Stomach (tissue), 9 donors: ENCODE measurements around the gene JAKMIP2. TPM values are rescaled to one million over a fixed set of nuclear protein-coding genes. Genes with fewer than 3 reads are reported as not detected.
A peak's percentile ranks its signal among the peaks of the same experiment; 100 is the strongest.
"Not testable (repeated sequence)": the region's sequence is repeated elsewhere in the genome, so short reads cannot be mapped to it uniquely, and the experiment has no call there.

Source experiments
- DNase-seq, 2 donors: peaks; one replicate each; pipeline versions ENCODE4 v3.0.0 to v3.0.0-alpha.2; 2013 to 2019
- H3K27ac ChIP-seq, 5 donors: fragments of 200-600 bp in 4 of 5; sonication (generic) in 4 of 5; one replicate each; pipeline ENCODE4 v1.5.1; 2013 to 2019; ENCODE audit warnings: mild to moderate bottlenecking in 1 of 5, moderate library complexity in 1 of 5
- H3K27me3 ChIP-seq, 3 donors: fragments of 200-600 bp; sonication (generic); one replicate each; pipeline ENCODE4 v1.5.1; 2017 to 2019; ENCODE audit warnings: mixed run types in 1 of 3
- H3K36me3 ChIP-seq, 4 donors: fragments of 200-600 bp; sonication (generic); 1 replicate in 3 of 4; 2 replicates in 1 of 4; pipeline ENCODE4 v1.5.1; 2016 to 2019
- H3K4me1 ChIP-seq, 4 donors: fragments of 200-600 bp; sonication (generic); one replicate each; pipeline ENCODE4 v1.5.1; 2016 to 2019
- H3K4me3 ChIP-seq, 4 donors: fragments of 200-600 bp; sonication (generic) in 3 of 4; one replicate each; pipeline ENCODE4 v1.5.1; 2016 to 2019; ENCODE audit warnings: mild to moderate bottlenecking in 1 of 4
- H3K9me3 ChIP-seq, 4 donors: fragments of 200-600 bp; sonication (generic); one replicate each; pipeline ENCODE4 v1.5.1; 2016 to 2019
- EP300 ChIP-seq: sonication (generic); formaldehyde crosslinking; IDR thresholded peaks from one replicate; pipeline ENCODE4 v1.6.1; 2017; ENCODE audit warnings: antibody characterized with exemption
- POLR2A ChIP-seq, 4 donors: fragments of 450-650 bp; IDR thresholded peaks; one replicate each; pipeline ENCODE4 v1.6.1; 2016; ENCODE audit warnings: antibody characterized with exemption in 4 of 4, control low read depth in 2 of 4, mild to moderate bottlenecking in 1 of 4, moderate library complexity in 1 of 4
- POLR2AphosphoS5 ChIP-seq, 3 donors: sonication (generic); formaldehyde crosslinking; IDR thresholded peaks; one replicate each; pipeline ENCODE4 v1.6.1; 2016; ENCODE audit warnings: antibody characterized with exemption in 3 of 3
- WGBS, 5 donors: extraction: QIAGEN DNeasy Blood & Tissue Kit in 3 of 5; methylation state at CpG; one replicate each; pipeline versions ENCODE4 v1.1.5 to v1.1.7; 2013 to 2018; 5-methylcytosine and 5-hydroxymethylcytosine counted together
- intact Hi-C: fragments of 100-400 bp; cut with DNase I; formaldehyde crosslinking; loops from one replicate; pipeline ENCODE4 v1.15.1; 2023; ENCODE audit warnings: low total_unique reads
- polyA plus RNA-seq, 3 donors: library from polyadenylated mRNA; stranded (reverse); fragments of 200-250 nt; gene quantifications; one replicate each; pipeline ENCODE4 v1.2.3, GENCODE V29; 2013
- total RNA-seq, 5 donors: library from RNA; depleted of rRNA; stranded (reverse); fragments of >200 nt; gene quantifications; one replicate each; pipeline versions ENCODE4 v1.1.0 to v1.2.3, GENCODE V29; 2014 to 2016
- TF ChIP-seq, protein P1 (sequence below), 7 experiments: fragments of 450-650 bp in 4 of 7; fragments of 200-600 bp in 3 of 7; sonication (generic) in 3 of 7; IDR thresholded peaks; one replicate each; pipeline ENCODE4 v1.5.1; 2016 to 2019; ENCODE audit warnings: antibody characterized with exemption in 7 of 7, control low read depth in 2 of 7, mild to moderate bottlenecking in 1 of 7
- donor health status: healthy with polysubstance abuse.
- donor health status: Bipolar disorder and iron deficiency.
- donor health status: healthy.

JAKMIP2 gene
- total and polyA plus RNA-seq, 8 donors: 0.13 to 13.4 (median 2.6) TPM; not detected in 1

GRCh38 chr5:147805030-147805454 is 22.5 kb upstream of the JAKMIP2 start:
- Histone ChIP-seq H3K27me3 (no peaks in the 10 kb centered on the region), H3K4me1 (peaks cover 0 to 15% (median 0%) of the 10 kb centered on the region in 4 donors), H3K4me3 (no peak overlapping the region), H3K27ac (no peak overlapping the region), H3K9me3 (no peaks in the 10 kb centered on the region), H3K36me3 (no peaks in the 10 kb centered on the region)
- peak in 1 of 2 donors; percentile 44 for DNase-seq
- intact Hi-C loops: no loop called here
- no peak for TF ChIP-seq POLR2A (IDR thresholded peaks at IDR 0.05)
- no peak for TF ChIP-seq EP300
- no peak for TF ChIP-seq POLR2AphosphoS5 (IDR thresholded peaks at IDR 0.05)
- TF ChIP-seq, protein P1, sequence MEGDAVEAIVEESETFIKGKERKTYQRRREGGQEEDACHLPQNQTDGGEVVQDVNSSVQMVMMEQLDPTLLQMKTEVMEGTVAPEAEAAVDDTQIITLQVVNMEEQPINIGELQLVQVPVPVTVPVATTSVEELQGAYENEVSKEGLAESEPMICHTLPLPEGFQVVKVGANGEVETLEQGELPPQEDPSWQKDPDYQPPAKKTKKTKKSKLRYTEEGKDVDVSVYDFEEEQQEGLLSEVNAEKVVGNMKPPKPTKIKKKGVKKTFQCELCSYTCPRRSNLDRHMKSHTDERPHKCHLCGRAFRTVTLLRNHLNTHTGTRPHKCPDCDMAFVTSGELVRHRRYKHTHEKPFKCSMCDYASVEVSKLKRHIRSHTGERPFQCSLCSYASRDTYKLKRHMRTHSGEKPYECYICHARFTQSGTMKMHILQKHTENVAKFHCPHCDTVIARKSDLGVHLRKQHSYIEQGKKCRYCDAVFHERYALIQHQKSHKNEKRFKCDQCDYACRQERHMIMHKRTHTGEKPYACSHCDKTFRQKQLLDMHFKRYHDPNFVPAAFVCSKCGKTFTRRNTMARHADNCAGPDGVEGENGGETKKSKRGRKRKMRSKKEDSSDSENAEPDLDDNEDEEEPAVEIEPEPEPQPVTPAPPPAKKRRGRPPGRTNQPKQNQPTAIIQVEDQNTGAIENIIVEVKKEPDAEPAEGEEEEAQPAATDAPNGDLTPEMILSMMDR (IDR thresholded peaks at IDR 0.05): no peak
- WGBS, 5 donors: 58 to 75% (median 66%) methylated on average over 6 of the region's 6 CpGs

DNA sequence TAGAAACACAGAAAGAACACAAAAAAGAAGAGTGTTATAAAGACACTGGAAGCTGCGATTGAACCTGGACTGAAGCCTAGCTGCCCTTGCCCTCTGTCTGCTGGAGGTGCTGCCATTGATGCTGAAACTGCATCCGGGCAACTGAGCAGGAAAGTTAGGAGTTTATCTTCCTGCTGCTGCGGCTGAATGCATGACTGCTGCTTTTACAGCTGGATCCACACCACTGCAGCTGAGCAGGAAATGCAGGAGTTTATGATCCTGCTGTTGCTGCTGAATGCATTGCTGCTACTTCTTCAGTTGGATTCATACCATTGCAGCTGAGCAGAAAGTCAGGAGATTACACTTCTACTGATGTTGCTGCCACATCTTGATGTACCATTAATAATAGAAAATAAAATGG is 21.8 kb upstream of the JAKMIP2 start:
- H3K9me3 ChIP-seq: no peaks in the 10 kb centered on the region
- no peak overlapping the region for H3K4me3 ChIP-seq
- DNase-seq: no peak
- no peaks in the 10 kb centered on the region for H3K27me3 ChIP-seq
- TF ChIP-seq, protein P1 (IDR thresholded peaks at IDR 0.05): no peak
- TF ChIP-seq EP300: no peak
- no peak for TF ChIP-seq POLR2AphosphoS5 (IDR thresholded peaks at IDR 0.05)
- no peak for TF ChIP-seq POLR2A (IDR thresholded peaks at IDR 0.05)
- no peaks in the 10 kb centered on the region for H3K36me3 ChIP-seq
- H3K27ac ChIP-seq: no peak overlapping the region
- intact Hi-C loops: no loop called here
- 66 to 87% (median 74%) methylated on average over 3 of the region's 3 CpGs for WGBS, 5 donors
- H3K4me1 ChIP-seq: peaks cover 0 to 10% (median 0%) of the 10 kb centered on the region in 4 donors

GRCh38 chr5:147803926-147804325 is 21.4 kb upstream of the JAKMIP2 start:
- Histone ChIP-seq H3K4me3 (no peak overlapping the region), H3K27ac (no peak overlapping the region), H3K27me3 (no peaks in the 10 kb centered on the region), H3K9me3 (no peaks in the 10 kb centered on the region), H3K4me1 (peaks cover 0 to 10% (median 0%) of the 10 kb centered on the region in 4 donors), H3K36me3 (no peaks in the 10 kb centered on the region)
- intact Hi-C loops: no loop called here
- 0 to 64% (median 3%) methylated on average over 1 of the region's 1 CpG for WGBS, 5 donors
- no peak for DNase-seq
- TF ChIP-seq EP300: no peak
- TF ChIP-seq POLR2A (IDR thresholded peaks at IDR 0.05): no peak
- no peak for TF ChIP-seq POLR2AphosphoS5 (IDR thresholded peaks at IDR 0.05)
- TF ChIP-seq, protein P1 (IDR thresholded peaks at IDR 0.05): no peak

- DNase-seq, intact Hi-C loops, H3K27ac ChIP-seq, H3K27me3 ChIP-seq, H3K36me3 ChIP-seq, H3K4me3 ChIP-seq, H3K4me1 ChIP-seq, H3K9me3 ChIP-seq: not testable (repeated sequence)
- 59 to 82% (median 70%) methylated on average over 3 of the region's 3 CpGs for WGBS, 5 donors
These were observed 20.6 kb upstream of the JAKMIP2 start for GRCh38 chr5:147803161-147803560.

DNA sequence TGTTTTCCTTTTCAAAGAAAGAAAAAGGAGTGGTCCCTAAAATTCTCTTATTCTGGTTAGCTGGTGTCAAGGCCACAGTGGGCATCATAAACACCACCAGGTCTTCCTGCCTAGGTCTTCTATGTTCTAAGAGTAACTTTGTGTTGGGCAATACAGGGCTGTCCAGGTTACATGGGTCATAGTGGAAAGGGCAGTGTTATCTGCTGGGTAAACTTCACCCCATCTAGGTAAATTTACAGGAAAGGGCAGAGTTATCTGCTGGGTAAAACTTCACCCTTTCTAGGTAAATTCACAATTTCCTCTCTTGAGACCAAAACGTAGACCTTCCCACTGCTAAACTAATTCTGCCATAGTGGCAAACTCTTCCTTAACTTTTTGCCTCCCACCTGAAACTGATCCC is 18.9 kb upstream of the JAKMIP2 start:
- 67 to 84% (median 77%) methylated on average over 1 of the region's 1 CpG for WGBS, 5 donors
- Histone ChIP-seq H3K36me3 (no peaks in the 10 kb centered on the region), H3K27ac (no peak overlapping the region), H3K4me3 (no peak overlapping the region), H3K9me3 (no peaks in the 10 kb centered on the region), H3K27me3 (no peaks in the 10 kb centered on the region), H3K4me1 (peaks cover 0 to 10% (median 0%) of the 10 kb centered on the region in 4 donors)
- no peak for DNase-seq
- intact Hi-C loops: no loop called here
- TF ChIP-seq, protein P1 (IDR thresholded peaks at IDR 0.05): no peak
- TF ChIP-seq POLR2AphosphoS5 (IDR thresholded peaks at IDR 0.05) (no peak), EP300 (no peak), POLR2A (IDR thresholded peaks at IDR 0.05) (no peak)
